ENCODE measurements around the gene SCN4B.

DNA sequence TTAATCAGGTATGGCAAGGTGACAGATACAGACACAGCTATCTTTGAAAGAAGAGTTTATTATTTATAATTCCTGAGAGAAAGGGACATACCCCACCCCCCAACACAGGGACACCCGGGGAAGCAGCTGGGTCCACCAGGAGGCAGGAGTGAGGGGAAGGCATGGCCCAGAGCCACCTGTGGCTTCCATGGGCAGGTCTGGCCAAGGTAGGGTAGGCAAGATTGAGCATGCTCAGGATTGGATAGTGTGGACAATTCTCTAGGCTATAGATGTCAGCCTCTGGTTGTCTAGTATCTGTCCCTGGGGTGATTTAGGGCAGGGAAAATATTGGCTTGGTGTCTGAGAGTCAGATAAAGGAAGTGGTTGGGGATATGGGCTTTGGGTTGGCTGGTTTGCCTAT lies 38.4 kb downstream of the SCN4B start:
- no peak for TF ChIP-seq CTCF (IDR thresholded peaks at IDR 0.05)
- no peak for TF ChIP-seq POLR2AphosphoS5 (IDR thresholded peaks at IDR 0.05)
